ENCODE results near the gene TESPA1.

Gene TESPA1

DNA sequence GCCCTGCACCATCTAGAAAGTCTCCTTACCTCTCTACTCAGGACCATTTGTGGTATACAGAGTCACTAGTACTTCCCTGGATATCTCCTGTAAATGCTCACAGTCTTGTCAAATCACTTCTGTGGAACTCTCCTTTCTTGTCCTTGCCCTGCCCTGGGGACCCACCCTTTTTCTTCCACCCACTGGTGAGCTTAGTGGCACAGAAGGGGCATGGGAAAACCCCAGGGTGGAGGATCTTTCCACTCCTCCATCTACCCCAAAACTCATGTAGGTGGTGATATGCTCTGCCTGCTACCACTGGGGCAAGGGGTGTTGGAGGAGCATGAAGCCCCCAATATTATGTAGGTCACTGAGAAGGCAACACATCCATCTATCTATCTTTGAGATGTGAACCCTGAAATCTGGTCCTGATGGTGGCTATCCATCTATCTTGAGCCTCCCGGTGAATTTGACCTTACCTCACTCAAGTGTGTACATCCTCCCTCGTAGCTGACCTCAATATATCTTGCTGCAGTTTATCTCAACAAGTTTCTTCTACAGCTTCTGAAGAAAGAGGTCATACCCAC, 943 bp downstream of the TESPA1 start:
- no peak for DNase-seq (ENCODE audit: low spot score)

- DNase-seq (ENCODE audit: low spot score): no peak
Observed at GRCh38 chr12:54981796-54982195, 2.8 kb downstream of the TESPA1 start.

DNA sequence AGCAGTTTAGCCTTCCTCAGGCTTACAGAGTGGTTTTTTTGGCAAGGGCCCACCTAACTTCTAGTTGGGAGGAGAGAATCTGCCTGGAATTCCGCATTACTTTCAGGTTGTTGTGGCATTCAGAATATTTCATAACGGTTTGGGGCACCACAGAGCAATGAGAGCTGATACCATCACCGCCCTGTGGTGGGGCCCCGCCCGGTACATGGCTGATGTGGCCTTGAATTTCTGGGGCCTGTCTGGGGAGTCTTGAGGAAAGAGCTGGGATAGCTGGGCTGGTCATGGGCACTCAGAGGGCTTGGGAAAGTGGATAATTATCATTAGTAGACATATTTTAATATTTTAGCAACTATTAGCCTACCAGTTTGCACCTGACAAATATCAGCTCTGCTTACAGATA, 4.2 kb downstream of the TESPA1 start:
- no peak for DNase-seq (ENCODE audit: low spot score)

DNA sequence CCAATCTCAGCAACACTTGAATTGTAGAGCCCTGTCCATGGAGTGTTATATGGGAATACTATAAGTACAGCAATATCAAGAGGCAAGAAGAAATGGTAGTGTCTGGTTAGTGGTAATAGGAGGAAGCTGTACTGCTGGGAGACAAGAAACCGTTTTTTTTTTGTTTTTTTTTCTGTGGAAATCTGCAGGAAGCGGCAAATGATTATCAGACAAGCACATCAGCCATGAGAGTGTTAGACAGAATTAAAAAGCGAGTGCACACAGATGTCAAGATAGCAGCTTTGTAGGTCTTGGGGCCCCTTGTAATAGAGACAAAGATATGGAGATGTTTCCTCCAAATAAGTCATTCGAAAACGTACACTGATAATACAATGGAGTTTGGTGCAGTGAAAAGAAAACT, 6.7 kb downstream of the TESPA1 start:
- DNase-seq (ENCODE audit: low spot score): no peak

DNA sequence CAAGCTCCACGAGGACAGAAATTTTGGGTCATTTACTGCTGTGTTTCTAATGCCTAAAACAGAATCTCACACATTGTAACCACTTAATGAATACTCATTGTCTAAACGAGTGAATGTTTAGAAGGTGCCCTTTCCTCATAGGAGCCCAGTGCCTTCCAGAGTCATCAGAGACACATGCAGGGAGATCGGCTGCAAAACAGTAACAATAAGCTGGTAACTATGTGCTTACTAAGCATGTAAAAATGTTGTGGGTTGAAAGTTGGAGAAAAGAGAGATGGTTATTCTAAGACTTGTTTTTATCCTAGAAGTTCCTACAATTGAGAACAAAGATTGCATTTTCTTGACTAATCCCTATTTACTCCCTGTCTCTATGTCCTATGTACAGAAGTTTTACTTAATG, 7.4 kb downstream of the TESPA1 start:
- no peak for DNase-seq (ENCODE audit: low spot score)

GRCh38 chr12:54975875-54976274, 8.7 kb downstream of the TESPA1 start:
- no peak for DNase-seq (ENCODE audit: low spot score)

- no peak for DNase-seq (ENCODE audit: low spot score)
Observed at GRCh38 chr12:54975272-54975671, 9.3 kb downstream of the TESPA1 start.

- no peak for DNase-seq (ENCODE audit: low spot score)
Observed at GRCh38 chr12:54974279-54974678, 10.3 kb downstream of the TESPA1 start.

GRCh38 chr12:54973556-54973955, 11.0 kb downstream of the TESPA1 start:
- DNase-seq (ENCODE audit: low spot score): no peak

GRCh38 chr12:54970741-54971140, 13.8 kb downstream of the TESPA1 start:
- DNase-seq (ENCODE audit: low spot score): no peak

GRCh38 chr12:54968181-54968730, 16.3 kb downstream of the TESPA1 start:
- DNase-seq (ENCODE audit: low spot score): no peak

DNA sequence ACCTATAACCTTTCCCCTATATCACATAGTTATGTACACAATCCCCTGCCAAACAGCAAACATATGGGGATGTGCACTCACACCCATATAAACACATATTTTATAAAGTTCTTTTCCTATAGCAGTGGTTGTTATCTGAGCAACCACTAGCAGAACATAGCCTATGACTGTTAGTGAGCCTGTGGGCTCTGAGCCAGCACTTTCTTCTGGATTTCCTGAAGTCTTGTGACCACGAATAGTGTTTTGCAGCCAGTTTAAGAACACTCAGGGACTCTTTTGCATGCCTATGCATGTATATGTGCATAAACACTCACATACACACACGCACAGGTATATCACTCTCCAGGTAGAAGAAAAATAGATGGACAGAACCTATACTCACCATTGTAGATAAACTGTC, 17.1 kb downstream of the TESPA1 start:
- DNase-seq (ENCODE audit: low spot score): no peak

DNA sequence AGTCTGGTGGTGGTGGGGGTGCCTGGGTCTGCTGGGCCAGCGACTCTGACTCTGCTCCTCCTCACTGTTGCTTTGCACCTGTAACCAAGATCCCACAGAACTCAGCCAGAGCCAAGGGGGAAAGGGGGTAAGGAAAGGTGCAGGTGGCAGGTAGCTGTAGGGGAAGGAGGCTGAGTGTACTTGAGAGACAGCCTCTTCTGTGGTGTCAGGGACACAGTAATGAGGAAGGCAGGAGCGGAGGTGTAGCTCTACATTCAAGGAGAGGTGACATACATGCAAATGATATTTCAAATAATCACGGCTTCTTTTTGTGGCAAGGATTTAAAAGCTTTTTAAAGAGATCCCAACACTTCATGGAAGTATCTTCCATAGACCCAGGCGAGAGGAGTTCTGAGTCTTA, 23.4 kb downstream of the TESPA1 start:
- no peak for DNase-seq (ENCODE audit: low spot score)

GRCh38 chr12:54959291-54960018, 25.1 kb downstream of the TESPA1 start:
- no peak for DNase-seq (ENCODE audit: low spot score)

DNA sequence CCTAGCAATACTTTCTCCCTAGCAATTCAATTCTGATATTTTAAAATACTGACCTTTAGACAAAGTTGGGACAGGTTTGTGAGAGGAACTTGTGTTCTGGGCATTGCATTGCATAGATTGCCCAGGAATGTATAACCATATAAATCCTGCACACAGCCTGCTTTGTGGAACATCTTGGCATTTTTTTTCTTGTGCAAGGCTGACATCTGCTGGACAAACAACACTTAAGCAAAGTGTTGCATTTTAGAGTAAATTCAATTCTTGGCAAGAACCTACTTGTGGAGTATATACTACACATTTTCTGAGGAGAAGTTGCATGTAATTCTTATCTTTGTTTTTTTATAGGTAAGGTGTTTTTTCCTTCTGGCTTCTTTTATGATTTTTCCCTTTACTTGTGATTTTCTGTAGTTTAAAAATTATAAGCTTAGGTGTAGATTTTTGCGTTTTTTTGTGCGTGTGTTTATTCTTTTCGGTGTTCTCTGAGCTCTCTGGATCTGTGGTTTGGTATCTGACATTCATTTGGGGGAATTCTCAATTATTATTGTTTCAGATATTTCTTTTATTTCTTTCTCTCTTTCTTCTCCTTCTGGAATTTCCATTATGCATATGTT, 26.4 kb downstream of the TESPA1 start:
- peak; percentile 67 for DNase-seq (ENCODE audit: low spot score)

GRCh38 chr12:54956818-54957641, 27.5 kb downstream of the TESPA1 start:
- no peak for DNase-seq (ENCODE audit: low spot score)

GRCh38 chr12:54956322-54956721, 28.2 kb downstream of the TESPA1 start:
- no peak for DNase-seq (ENCODE audit: low spot score)

- no peak for DNase-seq (ENCODE audit: low spot score)
Observed at GRCh38 chr12:54954801-54955200, 29.8 kb downstream of the TESPA1 start.

GRCh38 chr12:54954228-54954627, 30.3 kb downstream of the TESPA1 start:
- DNase-seq (ENCODE audit: low spot score): no peak

DNA sequence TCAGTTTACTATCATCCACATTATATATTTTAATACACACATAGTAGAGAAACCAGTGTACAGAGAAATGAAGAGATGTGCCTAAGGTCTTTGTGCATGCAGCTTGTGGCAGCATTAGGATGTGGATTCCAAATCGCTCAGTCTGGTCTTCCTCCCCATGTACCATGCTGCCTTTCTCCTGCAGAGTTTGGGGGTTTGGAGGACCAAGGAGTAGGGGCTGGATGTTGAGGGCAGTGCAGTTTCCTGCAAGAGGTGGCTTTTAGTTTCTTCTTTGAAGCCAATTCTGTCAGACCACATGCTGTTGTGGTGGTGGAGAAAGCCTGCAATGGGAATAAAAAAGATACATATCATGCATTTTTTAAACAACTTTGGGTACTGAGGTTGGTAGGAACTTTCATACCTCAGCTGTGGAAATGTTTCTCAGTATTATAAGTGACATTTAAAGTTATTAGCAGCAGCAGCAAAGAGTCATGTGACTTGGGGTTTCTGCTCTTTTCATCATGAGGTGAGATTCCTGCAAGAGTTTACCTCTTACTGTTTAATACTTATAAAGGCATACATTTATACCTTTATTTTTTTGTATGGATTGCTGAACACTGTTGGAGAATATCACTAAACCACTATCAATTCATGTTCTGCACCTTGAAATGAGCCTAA, 34.4 kb downstream of the TESPA1 start:
- no peak for DNase-seq (ENCODE audit: low spot score)

DNA sequence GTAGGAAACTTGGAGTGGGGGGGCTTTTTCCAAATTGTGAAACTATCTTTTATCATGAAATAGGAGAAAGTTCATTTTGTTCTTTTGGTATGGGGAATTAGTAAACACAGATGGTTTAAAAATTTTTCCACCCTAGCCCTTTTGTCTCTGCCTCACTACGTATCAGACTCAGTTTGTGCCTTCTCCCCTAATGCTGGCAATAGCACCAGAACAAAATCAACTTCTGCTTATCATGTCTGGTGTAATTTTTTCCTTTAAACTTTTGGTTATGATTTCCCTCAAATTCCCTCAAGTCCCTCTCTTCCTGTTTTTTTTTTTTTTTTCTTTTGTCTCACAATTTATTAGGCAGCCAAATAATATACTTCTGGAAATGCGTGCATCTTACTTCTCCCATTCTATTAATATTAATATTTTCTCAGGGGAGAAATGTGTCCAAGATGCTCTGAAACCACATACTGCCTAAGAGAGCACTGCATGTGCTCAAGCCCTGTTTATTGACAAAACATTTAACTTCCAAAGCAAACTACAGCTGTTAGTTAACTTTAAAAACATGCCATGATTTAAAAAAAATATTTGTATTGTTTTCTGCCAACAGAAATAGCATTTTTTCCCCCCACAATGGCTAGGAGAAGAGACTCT, 35.4 kb downstream of the TESPA1 start:
- no peak for DNase-seq (ENCODE audit: low spot score)
